T follicular helper cell (primary cell): Measurements from ENCODE around the gene SLC47A2.

Experiments
- DNase-seq: peaks from one replicate; pipeline ENCODE4 v3.0.0-alpha.2; 2020; ENCODE audit warnings: low read depth

Gene SLC47A2

GRCh38 chr17:19645734-19646201 is 70.6 kb downstream of the SLC47A2 start:
- DNase-seq, result peak; percentile 12

GRCh38 chr17:19644493-19645210 is 71.7 kb downstream of the SLC47A2 start:
- no peak for DNase-seq

GRCh38 chr17:19642373-19642893 is 74.0 kb downstream of the SLC47A2 start:
- no peak for DNase-seq

- DNase-seq, result no peak
These were observed 74.6 kb downstream of the SLC47A2 start for GRCh38 chr17:19641687-19642372.

- DNase-seq, result no peak
These were observed 84.5 kb downstream of the SLC47A2 start for GRCh38 chr17:19631905-19632304.

- DNase-seq, result no peak
These were observed 85.7 kb downstream of the SLC47A2 start for GRCh38 chr17:19630661-19631060.

- no peak for DNase-seq
These were observed 86.3 kb downstream of the SLC47A2 start for GRCh38 chr17:19630035-19630434.

GRCh38 chr17:19629449-19629848 is 86.9 kb downstream of the SLC47A2 start:
- no peak for DNase-seq
